ENCODE results near the gene EPO.

- TF ChIP-seq SP1 (IDR thresholded peaks at IDR 0.05) (no peak), PKNOX1 (IDR thresholded peaks at IDR 0.05) (no peak), FOXA1 (IDR thresholded peaks at IDR 0.05) (no peak), SUZ12 (IDR thresholded peaks at IDR 0.05) (no peak), BHLHE40 (IDR thresholded peaks at IDR 0.05; ENCODE audit: borderline replicate concordance) (no peak), HDGF (IDR thresholded peaks at IDR 0.05; ENCODE audit: borderline replicate concordance) (no peak), LEF1 (IDR thresholded peaks at IDR 0.05; ENCODE audit: borderline replicate concordance) (no peak), TARDBP (IDR thresholded peaks at IDR 0.05) (no peak), FOXM1 (IDR thresholded peaks at IDR 0.05; ENCODE audit: borderline replicate concordance) (no peak), ZNF384 (IDR thresholded peaks at IDR 0.05) (no peak), FOXK2 (IDR thresholded peaks at IDR 0.05) (no peak)
These were observed 48.6 kb upstream of the EPO start for GRCh38 chr7:100671353-100672327.

All from HEK293T (cell line).